GM10266 (cell line): ENCODE results near the gene MTMR6.

Source experiments
- DNase-seq: peaks from one replicate; pipeline ENCODE4 v3.0.0; 2012; ENCODE audit errors: extremely low spot score
- TF ChIP-seq, protein P1 (sequence below): IDR thresholded peaks from 2 replicates; pipeline ENCODE4 v1.5.1; 2012; ENCODE audit warnings: mild to moderate bottlenecking, low read depth; ENCODE audit not compliant: control insufficient read depth, insufficient read depth; ENCODE audit errors: missing control alignments

The MTMR6 gene

DNA sequence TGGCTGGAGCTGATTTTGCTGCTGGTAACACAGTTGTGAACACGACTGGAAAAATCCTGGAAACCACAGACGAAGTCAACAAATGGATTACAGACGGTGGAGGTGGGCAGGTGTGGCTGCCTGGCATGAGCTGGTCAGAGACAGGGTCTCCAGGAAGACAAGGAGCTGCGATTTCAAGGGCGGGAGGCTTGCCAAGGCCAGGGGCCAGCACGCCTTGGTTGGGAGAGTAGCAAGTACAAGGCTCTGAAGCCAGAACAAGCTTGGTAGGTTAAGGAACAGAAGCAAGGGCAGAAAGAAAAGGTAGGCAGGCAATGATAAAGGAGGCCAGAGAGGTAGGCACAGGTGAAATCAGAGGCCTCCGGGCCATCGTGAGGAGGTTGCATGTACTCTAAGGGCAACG is 64.5 kb downstream of the MTMR6 start:
- TF ChIP-seq, protein P1, sequence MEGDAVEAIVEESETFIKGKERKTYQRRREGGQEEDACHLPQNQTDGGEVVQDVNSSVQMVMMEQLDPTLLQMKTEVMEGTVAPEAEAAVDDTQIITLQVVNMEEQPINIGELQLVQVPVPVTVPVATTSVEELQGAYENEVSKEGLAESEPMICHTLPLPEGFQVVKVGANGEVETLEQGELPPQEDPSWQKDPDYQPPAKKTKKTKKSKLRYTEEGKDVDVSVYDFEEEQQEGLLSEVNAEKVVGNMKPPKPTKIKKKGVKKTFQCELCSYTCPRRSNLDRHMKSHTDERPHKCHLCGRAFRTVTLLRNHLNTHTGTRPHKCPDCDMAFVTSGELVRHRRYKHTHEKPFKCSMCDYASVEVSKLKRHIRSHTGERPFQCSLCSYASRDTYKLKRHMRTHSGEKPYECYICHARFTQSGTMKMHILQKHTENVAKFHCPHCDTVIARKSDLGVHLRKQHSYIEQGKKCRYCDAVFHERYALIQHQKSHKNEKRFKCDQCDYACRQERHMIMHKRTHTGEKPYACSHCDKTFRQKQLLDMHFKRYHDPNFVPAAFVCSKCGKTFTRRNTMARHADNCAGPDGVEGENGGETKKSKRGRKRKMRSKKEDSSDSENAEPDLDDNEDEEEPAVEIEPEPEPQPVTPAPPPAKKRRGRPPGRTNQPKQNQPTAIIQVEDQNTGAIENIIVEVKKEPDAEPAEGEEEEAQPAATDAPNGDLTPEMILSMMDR = no peak
- no peak for DNase-seq

DNA sequence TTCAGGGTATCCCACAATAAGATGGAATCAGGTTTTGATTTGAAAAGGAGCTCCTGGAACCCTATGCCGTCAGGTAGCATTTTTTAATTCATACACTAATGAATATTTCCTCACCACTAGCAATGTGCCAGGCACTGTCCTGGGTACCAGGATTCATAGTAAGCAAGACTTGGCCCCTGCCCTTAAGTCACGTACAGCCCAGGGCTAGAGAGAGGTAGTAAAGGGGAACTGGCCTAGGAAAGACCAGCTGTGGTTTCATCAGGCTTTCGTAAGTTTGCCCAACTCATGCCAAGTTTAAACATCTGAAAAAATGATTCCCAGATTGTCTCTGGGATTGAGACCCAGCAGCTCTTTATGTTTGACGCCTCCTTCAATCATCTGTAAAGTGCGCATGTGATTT is 69.3 kb downstream of the MTMR6 start:
- no peak for DNase-seq
- TF ChIP-seq, protein P1 = no peak

DNA sequence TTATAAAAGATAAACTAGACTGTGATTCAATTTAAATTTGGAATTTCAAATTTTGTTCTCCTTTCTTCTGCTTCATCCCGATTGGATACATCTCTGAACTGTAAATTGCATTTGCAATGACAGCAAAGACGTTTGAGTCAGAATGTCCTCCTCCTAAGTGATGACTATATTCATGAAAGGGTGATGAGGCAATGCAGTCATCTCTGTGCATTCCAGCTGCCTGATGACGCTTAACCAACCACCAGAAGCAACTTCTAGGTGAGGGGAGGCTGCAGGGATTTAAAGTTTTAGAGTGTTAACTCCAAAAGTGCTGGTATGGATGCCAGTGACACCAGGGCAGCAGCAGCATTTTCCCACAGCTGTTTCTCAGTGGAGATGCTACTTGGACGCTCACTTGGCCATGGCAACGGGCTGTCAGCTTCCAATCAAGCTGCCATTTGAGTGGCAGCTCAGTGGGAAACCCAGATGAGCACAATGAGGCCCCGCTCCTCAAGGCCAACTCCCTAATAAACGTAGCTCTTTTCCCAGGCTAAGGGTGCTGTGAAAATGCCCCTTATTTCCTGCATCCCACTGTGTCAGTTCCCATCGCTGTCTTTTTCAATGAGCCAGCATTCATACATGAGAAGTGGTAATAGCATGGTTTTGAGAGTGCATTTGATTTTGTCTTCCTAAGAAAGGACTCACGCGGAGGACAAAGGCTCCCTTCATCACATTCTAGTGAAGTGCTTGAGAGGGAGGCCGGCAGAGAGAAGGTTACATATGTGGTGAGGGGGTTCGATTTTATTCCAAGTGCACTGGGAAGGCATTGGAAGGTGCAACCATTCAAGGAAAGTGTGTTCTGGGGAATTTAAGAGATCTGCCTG is 70.0 kb downstream of the MTMR6 start:
- TF ChIP-seq, protein P1 = no peak
- no peak for DNase-seq

DNA sequence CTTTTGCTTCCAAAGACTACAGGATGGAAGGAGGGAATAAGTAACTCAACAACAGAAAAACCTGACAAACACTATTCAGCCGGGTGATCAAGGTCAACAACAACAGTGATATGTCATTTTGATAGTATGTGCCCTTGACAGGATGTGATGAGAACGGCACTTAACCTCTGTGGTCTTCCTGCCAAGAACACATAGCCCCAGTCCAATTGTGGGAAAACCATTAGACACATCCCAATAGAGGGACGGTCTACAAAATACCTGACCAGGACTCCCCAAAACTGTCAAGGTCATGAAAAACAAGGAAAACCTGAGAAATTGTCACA is 72.1 kb downstream of the MTMR6 start:
- DNase-seq = no peak
- TF ChIP-seq, protein P1 = no peak

DNA sequence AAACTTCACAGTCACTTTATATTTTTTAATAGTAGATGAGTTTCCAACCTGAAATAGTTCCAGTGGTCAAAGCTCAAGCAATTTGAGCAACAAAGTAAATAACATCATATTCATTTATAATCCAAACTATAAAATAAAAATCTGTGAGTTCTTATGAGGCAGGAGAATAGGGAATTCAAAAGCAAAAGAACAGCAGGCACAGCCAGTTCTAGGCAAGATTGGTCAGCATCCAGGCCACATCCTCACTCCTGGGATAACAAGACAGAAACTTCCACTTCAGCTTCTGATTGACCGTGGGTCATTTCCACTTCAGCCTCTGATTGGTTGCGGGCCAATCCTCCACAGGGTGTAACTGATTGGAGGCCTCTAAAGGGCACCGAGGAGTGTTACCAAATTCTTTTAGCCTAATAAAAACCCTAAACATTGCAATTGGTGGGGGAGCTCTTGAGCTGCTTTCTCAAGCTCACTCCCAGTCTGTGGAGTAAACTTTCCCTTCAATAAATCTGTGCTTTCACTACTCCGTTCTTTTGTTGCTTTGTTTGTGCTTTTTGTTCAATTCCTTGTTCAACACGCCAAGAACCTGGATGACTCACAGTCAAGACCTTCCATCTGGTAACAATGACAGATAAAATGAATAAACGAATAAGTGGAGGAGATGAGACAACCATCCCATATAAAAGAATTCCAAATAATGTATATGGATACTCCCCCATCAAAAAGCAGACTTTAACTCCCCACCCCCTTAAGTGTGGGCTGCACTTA is 72.6 kb downstream of the MTMR6 start:
- DNase-seq = no peak
- TF ChIP-seq, protein P1 = no peak

DNA sequence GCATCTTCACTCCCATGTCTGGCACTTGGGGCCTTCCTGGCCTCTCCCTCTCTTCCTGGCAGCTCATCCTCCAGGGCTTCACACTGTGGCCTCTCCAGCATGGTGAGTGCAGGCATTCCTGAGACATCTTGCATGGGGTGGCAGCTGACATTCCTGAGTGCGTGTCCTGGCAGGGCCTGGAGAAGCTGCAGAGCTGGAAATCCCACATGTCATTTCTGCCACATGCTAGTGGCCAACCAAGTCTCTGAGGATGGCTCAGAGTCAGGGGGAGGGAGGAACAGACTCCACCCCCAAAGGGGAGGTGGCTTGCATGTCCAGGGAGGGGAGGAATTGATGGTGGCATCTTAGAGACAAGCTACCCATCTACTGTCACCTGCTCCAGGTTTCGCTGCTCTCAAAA is 73.6 kb downstream of the MTMR6 start:
- TF ChIP-seq, protein P1 = no peak
- no peak for DNase-seq
